ENCODE measurements around the gene RNF220. TPM values are rescaled to one million over a fixed set of nuclear protein-coding genes. Genes with fewer than 3 reads are reported as not detected.

The RNF220 gene
- total RNA-seq, 1 experiment from 2014 or later, result 92.4 TPM

GRCh38 chr1:44554706-44555105, 149.7 kb downstream of the RNF220 start:
- Mint-ChIP-seq H3K9me3 (ENCODE audit: unreplicated experiment) (peaks cover 6% of the 10 kb centered on the region), H3K27me3 (ENCODE audit: insufficient read depth, unreplicated experiment) (no peaks in the 10 kb centered on the region), H3K27ac (ENCODE audit: unreplicated experiment) (no peak overlapping the region), H3K36me3 (ENCODE audit: insufficient read depth, unreplicated experiment) (no peaks in the 10 kb centered on the region), H3K4me1 (ENCODE audit: low read depth, unreplicated experiment) (peaks cover 7% of the 10 kb centered on the region), H3K4me3 (ENCODE audit: unreplicated experiment) (no peak overlapping the region)
- CTCF ChIA-PET, result no interaction called here
- Histone ChIP-seq H3K27me3 (replicated peaks; ENCODE audit: control insufficient read depth, insufficient read depth, low read length) (no peaks in the 10 kb centered on the region), H3K9me3 (no peaks in the 10 kb centered on the region), H3K36me3 (ENCODE audit: control insufficient read depth, insufficient read depth, low read length) (no peaks in the 10 kb centered on the region), H3K4me3 (ENCODE audit: low read depth, low read length) (no peak overlapping the region), H3K4me1 (no peaks in the 10 kb centered on the region)
- DNase-seq, result no peak
- POLR2A ChIA-PET, result no interaction called here
- no TSS peak for BruUV-seq (replicated peaks)
- intact Hi-C loops (cut with micrococcal nuclease; ENCODE audit: unreplicated experiment), result no loop called here
- TF ChIP-seq CTCF (IDR thresholded peaks at IDR 0.05; ENCODE audit: insufficient read depth in 1 of 2, low read depth in 1 of 2, low read length in 1 of 2, severe bottlenecking in 1 of 2, unreplicated experiment in 1 of 2), result no peak

GRCh38 chr1:44557778-44558177, 152.7 kb downstream of the RNF220 start:
- no peaks in the 10 kb centered on the region for H3K27me3 Mint-ChIP-seq (ENCODE audit: insufficient read depth, unreplicated experiment)
- H3K4me1 Mint-ChIP-seq (ENCODE audit: low read depth, unreplicated experiment), result peaks cover 5% of the 10 kb centered on the region
- intact Hi-C loops (cut with micrococcal nuclease; ENCODE audit: unreplicated experiment), result no loop called here
- ChIA-PET POLR2A (no interaction called here), CTCF (no interaction called here)
- Histone ChIP-seq H3K27me3 (replicated peaks; ENCODE audit: control insufficient read depth, insufficient read depth, low read length) (no peaks in the 10 kb centered on the region), H3K4me3 (ENCODE audit: low read depth, low read length) (no peak overlapping the region), H3K36me3 (ENCODE audit: control insufficient read depth, insufficient read depth, low read length) (no peaks in the 10 kb centered on the region), H3K9me3 (no peaks in the 10 kb centered on the region), H3K4me1 (no peaks in the 10 kb centered on the region)
- no peak overlapping the region for H3K4me3 Mint-ChIP-seq (ENCODE audit: unreplicated experiment)
- no peaks in the 10 kb centered on the region for H3K36me3 Mint-ChIP-seq (ENCODE audit: insufficient read depth, unreplicated experiment)
- TF ChIP-seq CTCF (IDR thresholded peaks at IDR 0.05; ENCODE audit: insufficient read depth in 1 of 2, low read depth in 1 of 2, low read length in 1 of 2, severe bottlenecking in 1 of 2, unreplicated experiment in 1 of 2), result no peak
- H3K27ac Mint-ChIP-seq (ENCODE audit: unreplicated experiment), result no peak overlapping the region
- BruUV-seq (replicated peaks), result no TSS peak
- no peak for DNase-seq
- H3K9me3 Mint-ChIP-seq (ENCODE audit: unreplicated experiment), result peaks cover 3% of the 10 kb centered on the region

GRCh38 chr1:44558883-44559282, 153.8 kb downstream of the RNF220 start:
- no peaks in the 10 kb centered on the region for H3K4me1 Mint-ChIP-seq (ENCODE audit: low read depth, unreplicated experiment)
- no peaks in the 10 kb centered on the region for H3K9me3 ChIP-seq
- H3K27me3 Mint-ChIP-seq (ENCODE audit: insufficient read depth, unreplicated experiment), result no peaks in the 10 kb centered on the region
- H3K4me3 ChIP-seq (ENCODE audit: low read depth, low read length), result no peak overlapping the region
- H3K36me3 Mint-ChIP-seq (ENCODE audit: insufficient read depth, unreplicated experiment), result no peaks in the 10 kb centered on the region
- POLR2A ChIA-PET, result no interaction called here
- no peaks in the 10 kb centered on the region for H3K36me3 ChIP-seq (ENCODE audit: control insufficient read depth, insufficient read depth, low read length)
- no TSS peak for BruUV-seq (replicated peaks)
- H3K27me3 ChIP-seq (replicated peaks; ENCODE audit: control insufficient read depth, insufficient read depth, low read length), result no peaks in the 10 kb centered on the region
- CTCF ChIA-PET, result no interaction called here
- H3K27ac Mint-ChIP-seq (ENCODE audit: unreplicated experiment), result no peak overlapping the region
- H3K4me1 ChIP-seq, result no peaks in the 10 kb centered on the region
- no peak for DNase-seq
- no peak for TF ChIP-seq CTCF (IDR thresholded peaks at IDR 0.05; ENCODE audit: insufficient read depth in 1 of 2, low read depth in 1 of 2, low read length in 1 of 2, severe bottlenecking in 1 of 2, unreplicated experiment in 1 of 2)
- no peaks in the 10 kb centered on the region for H3K9me3 Mint-ChIP-seq (ENCODE audit: unreplicated experiment)
- H3K4me3 Mint-ChIP-seq (ENCODE audit: unreplicated experiment), result no peak overlapping the region
- intact Hi-C loops (cut with micrococcal nuclease; ENCODE audit: unreplicated experiment), result no loop called here

Data from Caco-2 (cell line).